H7 (cell line): Measurements from ENCODE around the gene CALCOCO2. TPM values are rescaled to one million over a fixed set of nuclear protein-coding genes. Genes with fewer than 3 reads are reported as not detected.
"Not testable (repeated sequence)": the region's sequence is repeated elsewhere in the genome, so short reads cannot be mapped to it uniquely, and the experiment has no call there.

ENCODE experiments used
- DNase-seq: peaks from one replicate; pipeline ENCODE4 v3.0.0; 2012
- H3K27me3 ChIP-seq: 2 replicates; pipeline ENCODE4 v1.6.0; 2011; ENCODE audit warnings: mild to moderate bottlenecking, low read length; ENCODE audit not compliant: control insufficient read depth, insufficient read depth
- H3K36me3 ChIP-seq: replicated peaks from 2 replicates; pipeline ENCODE4 v1.5.1; 2011; ENCODE audit warnings: low read length; ENCODE audit not compliant: control insufficient read depth, insufficient read depth
- H3K4me3 ChIP-seq: 2 replicates; pipeline ENCODE4 v1.5.1; 2011; ENCODE audit warnings: low read depth, mild to moderate bottlenecking, control low read depth, low read length, moderate library complexity; ENCODE audit not compliant: insufficient read depth
- total RNA-seq: library from RNA; depleted of rRNA; stranded (reverse); fragments of >200 nt; shearing (Covaris generic); gene quantifications from 2 replicates; pipeline ENCODE4 v1.2.3, GENCODE V29; 2014; rRNA removed

Gene CALCOCO2, protein sequence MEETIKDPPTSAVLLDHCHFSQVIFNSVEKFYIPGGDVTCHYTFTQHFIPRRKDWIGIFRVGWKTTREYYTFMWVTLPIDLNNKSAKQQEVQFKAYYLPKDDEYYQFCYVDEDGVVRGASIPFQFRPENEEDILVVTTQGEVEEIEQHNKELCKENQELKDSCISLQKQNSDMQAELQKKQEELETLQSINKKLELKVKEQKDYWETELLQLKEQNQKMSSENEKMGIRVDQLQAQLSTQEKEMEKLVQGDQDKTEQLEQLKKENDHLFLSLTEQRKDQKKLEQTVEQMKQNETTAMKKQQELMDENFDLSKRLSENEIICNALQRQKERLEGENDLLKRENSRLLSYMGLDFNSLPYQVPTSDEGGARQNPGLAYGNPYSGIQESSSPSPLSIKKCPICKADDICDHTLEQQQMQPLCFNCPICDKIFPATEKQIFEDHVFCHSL
- total RNA-seq = 19.4 and 23.1 TPM in 2 replicates

DNA sequence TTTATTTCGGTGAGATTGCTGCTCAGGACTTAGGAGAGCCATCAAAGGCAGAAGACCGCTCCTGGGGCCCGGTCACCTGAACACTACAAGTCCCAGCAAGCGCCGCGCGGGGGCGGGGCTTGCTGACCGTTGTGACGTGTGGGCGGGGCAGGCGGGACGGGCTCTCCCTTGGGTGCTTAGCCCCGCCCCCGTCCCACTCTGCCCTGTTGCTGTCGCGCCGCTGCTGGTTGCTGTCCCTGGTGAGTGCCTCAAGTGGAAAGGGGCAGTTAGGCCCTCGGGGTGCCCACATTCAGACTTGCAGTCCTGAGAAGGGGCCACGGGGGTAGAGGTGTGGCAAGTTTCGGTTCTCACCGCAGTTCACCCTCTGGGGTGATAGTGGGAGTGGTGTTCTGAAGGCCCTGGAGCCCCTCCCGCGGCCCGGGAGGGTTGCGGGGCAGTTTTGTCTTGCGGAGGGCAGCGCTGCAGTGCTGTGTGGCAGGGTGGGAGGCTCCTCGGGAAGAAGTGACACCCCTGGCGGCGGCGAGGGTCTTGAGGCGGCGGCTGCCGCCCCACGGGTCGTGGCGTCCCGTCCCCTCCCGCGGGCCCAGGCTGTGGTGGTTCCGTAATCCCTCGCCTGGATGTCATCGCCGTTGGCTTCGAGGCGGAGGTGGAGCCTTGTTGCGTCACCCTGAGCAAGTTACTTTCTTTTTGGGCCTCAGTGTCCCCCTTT lies at the start of gene CALCOCO2:
Gene CALCOCO2 (plus strand): TSS at position 196 of the 709 bp plus-strand sequence. CDS start 10,673 bp downstream, outside the sequence.
- Histone ChIP-seq H3K36me3 (no peaks in the 10 kb centered on the region), H3K4me3 (peak within 1 kb of the TSS; percentile 85), H3K27me3 (no peaks in the 10 kb centered on the region)
- peak; percentile 97 for DNase-seq

DNA sequence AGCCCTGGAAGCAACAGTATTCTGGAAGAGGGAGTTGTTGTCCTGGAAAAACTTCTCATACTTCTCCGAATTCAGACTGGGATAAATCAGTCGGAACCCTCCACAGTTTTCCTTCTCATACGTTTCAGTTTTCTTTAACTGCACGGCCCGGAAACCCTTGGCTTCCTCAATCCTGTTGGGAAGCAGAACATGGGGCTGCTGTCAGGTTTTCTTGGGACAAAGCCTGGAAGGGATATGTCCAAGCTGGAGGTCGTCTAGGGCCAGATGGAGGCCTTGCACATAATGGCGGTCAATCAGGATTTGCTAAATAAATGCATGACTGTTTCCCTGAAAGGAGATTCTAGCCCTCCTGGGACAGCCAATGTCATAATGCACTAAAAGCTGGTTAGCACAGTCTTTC lies 43.0 kb upstream of the CALCOCO2 start:
- no peak overlapping the region for H3K4me3 ChIP-seq
- DNase-seq = no peak
- peaks cover 5% of the 10 kb centered on the region for H3K27me3 ChIP-seq
- no peaks in the 10 kb centered on the region; the same call in 1 of the 2 replicates for H3K36me3 ChIP-seq

DNA sequence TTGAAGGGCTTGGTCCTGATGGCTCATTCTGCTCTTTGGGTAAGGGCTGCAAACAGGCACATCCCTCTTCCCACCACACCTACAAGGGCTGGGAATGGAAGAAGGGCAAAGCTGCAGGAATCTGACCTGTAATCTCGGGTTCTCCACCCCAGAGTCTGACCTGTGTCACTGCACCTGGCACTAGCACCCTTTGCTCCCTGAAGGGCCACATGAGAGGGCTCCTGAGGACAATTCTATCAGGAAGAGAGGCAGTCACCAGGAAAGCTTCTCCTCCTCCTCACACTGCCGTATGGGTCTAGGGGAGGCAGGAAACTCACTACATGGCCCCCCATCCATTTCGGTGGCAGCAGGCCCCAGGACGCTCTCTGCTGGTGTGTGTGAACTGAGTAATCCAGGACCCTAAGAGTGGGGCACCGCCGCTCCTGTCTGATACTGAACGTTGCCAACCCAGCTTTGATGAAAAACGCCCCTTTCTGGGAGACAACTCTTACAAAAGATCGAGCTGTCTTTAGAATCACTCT lies 40.2 kb upstream of the CALCOCO2 start:
- Histone ChIP-seq H3K36me3 (no peaks in the 10 kb centered on the region; the same call in 1 of the 2 replicates), H3K4me3 (no peak overlapping the region), H3K27me3 (peaks cover 3% of the 10 kb centered on the region)
- no peak for DNase-seq

DNA sequence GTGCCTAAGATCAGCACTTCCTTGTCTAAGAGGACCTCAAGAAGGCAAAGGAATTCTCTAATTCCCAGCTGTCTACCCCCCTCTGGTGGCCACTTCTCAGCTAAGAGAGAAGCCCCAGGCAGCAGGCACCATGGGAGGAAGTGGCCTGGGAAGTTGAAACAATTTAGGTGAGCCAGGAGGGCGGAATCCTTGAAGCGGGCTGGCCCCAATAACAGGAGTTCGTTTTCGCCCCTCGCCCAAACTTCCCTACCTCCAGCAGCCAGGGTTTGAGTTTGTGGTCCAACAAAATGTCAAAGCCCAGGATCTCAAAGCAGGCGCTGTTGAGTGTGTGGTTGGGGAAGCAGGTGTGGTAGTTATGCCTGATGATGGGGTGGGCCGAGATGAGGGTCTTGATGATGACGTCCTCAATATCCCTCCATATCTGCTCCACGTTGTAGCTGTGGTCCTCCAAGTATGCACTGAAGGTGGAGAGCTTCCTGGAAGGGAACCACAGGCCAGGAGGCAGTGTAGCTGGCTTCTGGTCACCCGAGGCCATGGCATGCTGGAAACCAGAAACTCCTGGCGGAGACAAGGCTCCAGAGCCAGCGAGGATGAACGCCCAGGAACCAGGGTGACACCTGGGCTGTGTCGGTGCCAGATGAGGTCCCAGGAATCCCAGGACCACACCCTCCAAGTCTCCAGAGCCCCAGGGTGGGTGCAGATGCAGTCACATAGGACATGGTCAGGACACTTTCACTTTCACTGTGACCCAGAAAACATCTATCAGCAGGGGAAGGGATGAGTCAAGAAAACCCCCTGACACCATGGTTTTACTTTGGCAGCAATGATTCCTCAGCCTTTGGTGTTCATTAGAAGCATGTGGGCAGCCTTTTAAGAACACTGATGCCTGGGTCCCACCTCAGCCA lies 39.5 kb upstream of the CALCOCO2 start:
- Histone ChIP-seq H3K4me3 (no peak overlapping the region), H3K36me3 (no peaks in the 10 kb centered on the region), H3K27me3 (peaks cover 3% of the 10 kb centered on the region)
- DNase-seq = peak; percentile 85

DNA sequence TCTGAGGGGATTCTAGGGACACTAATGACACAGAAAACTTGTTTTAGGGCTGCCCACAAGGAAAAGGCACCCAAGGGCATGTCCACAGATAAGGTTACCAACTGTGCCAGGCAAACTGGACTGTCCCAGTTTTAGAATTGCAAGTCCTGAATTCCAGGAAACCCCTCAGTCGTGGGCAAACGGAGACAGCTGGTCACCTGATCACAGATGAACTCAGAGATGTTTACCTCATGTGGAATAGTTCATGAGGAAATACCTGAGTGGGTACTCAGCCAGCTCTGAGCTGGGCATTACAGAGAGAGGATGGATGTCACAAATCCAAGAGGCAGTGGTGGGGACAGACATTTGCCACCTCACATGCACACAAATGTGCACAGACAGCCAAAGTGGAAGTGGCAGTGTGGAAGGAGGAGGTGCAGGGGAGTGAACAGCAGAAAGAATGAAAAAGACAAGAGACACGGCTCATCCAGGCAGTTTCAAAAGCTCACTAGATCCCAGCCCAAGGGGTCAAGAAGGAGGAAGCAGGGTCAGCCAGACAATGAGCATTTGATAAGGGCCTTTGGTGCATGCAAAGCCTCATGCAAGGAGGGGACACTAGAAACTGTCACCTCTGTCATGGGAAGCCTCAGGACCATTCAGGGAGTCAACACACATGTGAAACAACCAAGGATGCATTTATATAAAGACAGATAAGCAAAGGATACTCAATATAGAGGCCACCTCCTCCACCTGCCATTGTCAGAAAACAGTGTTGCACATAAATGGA lies 38.6 kb upstream of the CALCOCO2 start:
- Histone ChIP-seq H3K36me3 (no peaks in the 10 kb centered on the region), H3K27me3 (peaks cover 3% of the 10 kb centered on the region), H3K4me3 (no peak overlapping the region)
- DNase-seq = no peak

DNA sequence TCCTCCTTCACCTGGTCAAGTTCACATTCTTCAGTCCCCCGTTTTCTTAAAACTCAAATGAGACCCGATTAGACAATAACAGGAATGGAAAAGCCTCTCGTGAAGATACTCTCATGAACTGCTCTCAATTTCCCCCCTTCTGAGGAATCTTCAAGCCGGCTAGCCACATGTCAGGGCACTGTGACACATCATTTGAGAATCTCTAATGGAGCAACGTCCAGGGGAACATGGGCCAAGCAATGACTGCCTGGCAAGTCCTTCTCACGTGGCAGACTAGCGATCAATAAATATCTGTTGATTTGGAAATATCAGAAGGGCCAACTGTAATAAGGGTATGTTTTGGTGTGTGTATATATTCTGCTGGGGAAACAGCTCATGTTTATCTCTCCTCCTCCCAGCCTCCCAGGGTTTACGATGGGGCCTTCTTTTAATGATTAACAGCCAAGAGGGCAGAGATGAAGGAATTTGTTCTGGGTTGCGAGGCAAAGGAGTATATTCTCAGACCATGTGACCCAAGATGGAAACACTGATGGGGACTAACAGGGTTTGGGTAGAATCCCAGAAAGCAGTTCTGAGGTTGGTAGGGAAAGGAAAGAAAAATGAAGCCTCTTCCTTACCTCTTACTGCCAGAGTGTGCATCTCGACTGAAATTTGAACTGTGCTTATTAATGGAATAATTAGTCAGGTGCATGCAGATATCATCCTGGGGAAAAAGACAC lies 35.2 kb upstream of the CALCOCO2 start:
- no peaks in the 10 kb centered on the region for H3K36me3 ChIP-seq
- H3K4me3 ChIP-seq = no peak overlapping the region
- no peaks in the 10 kb centered on the region for H3K27me3 ChIP-seq
- no peak for DNase-seq

DNA sequence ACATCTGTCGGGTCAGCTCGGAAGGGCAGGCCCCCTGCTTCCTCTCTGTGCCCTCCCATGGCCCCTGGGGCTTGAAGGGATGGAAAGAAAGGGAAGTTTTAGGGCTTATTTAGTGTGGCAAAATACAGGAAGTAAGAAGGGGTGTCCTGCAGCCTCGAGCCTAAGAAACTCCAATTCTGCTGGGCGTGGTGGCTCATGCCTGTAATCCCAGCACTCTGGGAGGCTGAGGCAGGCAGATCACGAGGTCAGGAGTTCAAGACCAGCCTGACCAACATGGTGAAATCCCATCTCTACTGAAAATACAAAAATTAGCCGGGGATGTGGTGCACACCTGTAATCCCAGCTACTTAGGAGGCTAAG lies 34.7 kb upstream of the CALCOCO2 start:
- not testable (repeated sequence) for H3K36me3 ChIP-seq, DNase-seq, H3K27me3 ChIP-seq, H3K4me3 ChIP-seq

DNA sequence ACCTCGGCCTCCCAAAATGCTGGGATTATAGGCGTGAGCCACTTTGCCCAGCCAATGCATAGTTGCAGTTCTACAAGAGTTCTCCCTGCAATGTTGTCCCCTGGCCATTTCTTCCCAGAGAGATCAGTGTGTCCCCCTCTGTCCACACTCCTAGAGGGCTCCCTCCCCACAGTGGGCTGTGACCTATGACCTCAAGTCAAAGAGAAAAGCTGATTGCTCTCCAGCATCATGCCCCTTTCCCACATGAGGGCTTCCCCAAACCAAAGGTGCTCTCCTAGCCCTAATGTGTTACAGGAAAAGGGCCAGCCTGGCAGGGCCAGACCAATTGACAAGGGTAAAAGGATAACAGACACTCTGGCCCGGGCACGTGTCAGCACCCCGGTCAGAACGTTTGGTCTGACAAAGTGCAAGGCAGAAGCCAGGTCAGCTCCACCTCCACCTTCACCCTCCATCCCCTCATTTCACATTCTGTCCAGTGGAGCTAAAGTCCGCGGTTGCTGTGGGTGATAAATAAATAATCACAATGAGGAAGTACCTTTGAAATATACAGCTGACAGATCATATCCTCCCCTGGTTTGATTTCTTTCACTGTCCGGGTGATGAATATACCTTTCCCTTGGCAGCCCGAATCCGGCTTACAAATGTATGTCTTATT lies 31.6 kb upstream of the CALCOCO2 start:
- Histone ChIP-seq H3K27me3 (no peaks in the 10 kb centered on the region; the same call in 1 of the 2 replicates), H3K36me3 (no peaks in the 10 kb centered on the region), H3K4me3 (no peak overlapping the region)
- DNase-seq = no peak

DNA sequence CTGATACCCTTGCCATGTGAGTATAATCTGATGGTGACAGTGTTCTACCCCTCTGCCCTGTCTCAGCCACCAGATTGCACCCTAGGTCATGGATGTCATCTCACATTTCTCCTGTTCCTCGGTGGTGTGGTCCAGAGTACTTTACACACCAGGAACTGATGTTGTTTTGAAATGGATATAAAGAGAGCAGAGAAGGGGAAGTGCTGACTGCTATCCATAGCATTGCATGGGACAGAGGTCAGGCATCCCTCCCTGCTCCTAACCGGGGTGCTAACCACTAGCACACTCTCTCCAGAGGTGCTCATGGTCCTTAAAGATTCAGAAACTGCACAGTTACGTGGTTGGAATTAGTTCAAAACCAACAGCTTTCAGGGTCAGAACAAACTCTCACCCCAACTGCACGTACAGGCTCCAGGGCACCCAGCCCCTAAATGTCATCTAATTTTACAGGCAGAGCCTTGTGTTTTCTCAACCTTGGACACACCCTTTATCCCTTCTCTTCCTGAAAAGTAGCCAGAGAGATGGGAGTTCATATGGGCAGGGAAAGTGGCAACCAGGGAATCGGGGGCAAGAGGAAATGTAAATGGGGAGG lies 30.1 kb upstream of the CALCOCO2 start:
- no peaks in the 10 kb centered on the region; the same call in 1 of the 2 replicates for H3K27me3 ChIP-seq
- no peaks in the 10 kb centered on the region for H3K36me3 ChIP-seq
- H3K4me3 ChIP-seq = no peak overlapping the region
- no peak for DNase-seq

DNA sequence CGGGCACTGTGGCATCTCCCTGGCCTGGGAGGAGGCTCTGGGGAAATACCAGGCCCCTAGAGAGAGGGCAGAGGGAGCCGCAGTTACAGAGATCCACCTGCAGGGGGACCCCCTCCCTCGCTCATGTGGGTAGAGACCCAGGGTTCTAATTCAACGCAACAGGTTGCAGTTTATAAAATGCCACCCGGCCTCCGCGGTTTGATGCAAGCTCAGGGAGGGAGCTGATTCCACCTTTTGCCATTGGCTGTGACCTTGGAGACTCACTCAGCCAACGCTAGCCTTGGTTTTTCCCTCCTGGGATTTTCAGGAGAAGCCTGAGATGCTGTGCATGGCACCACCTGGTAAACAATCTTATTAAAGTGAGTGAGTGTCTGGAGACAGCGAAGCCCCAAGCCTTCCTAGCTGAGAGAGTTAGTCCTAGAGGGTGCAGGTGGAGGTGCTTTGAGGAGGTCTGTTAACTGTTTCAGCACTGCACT lies 25.9 kb upstream of the CALCOCO2 start:
- Histone ChIP-seq H3K36me3 (no peaks in the 10 kb centered on the region), H3K27me3 (no peaks in the 10 kb centered on the region; the same call in 1 of the 2 replicates), H3K4me3 (no peak overlapping the region)
- peak; percentile 90 for DNase-seq

DNA sequence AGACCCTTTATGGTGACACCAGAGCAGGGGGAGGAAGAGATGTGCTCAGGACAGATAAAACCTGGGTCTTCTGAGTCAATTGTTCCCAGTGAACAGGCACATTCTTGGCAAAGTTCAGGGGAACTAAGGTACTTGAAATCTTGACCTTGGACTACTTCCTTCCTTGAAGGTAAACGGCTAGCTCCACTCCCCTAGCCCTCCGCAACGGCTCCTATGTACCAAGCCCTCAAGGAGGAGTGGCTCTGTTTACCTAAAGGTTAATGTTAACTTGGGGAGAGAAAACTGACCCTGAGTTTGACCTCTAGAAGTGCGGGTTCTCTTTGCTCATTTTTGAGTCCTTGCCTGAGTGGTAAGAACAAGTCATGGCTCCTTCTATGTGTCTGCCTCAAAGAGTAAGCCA lies 21.7 kb upstream of the CALCOCO2 start:
- no peaks in the 10 kb centered on the region for H3K27me3 ChIP-seq
- no peak overlapping the region for H3K4me3 ChIP-seq
- no peaks in the 10 kb centered on the region for H3K36me3 ChIP-seq
- DNase-seq = no peak

DNA sequence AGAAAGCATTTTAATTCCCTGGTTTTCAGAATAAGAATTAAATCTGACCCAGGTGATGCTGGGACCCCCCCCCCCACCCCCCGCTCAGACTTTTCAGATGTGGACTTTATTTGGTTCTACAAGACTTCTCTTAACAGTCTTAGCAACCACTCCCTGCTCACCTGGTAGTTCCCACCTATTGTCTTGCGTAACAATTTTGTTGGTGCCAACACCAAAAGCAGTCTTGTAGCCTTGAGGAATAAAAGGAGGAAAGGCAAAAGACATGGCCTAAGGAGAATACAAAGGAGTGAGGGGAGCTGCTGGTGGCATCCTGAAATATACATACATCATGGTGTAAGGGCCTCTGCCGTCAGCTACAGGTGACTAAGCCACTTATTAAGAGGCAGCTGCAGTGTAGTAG lies 18.8 kb upstream of the CALCOCO2 start:
- H3K4me3 ChIP-seq = no peak overlapping the region
- H3K27me3 ChIP-seq = peaks cover 15% of the 10 kb centered on the region
- no peaks in the 10 kb centered on the region for H3K36me3 ChIP-seq
- DNase-seq = no peak
